ENCODE measurements around the gene BCL3. TPM values are rescaled to one million over a fixed set of nuclear protein-coding genes. Genes with fewer than 3 reads are reported as not detected.

Gene BCL3
- total and polyA plus RNA-seq, 10 of the 15 experiments (the other 5 are each of a cell fraction or from before 2014, with no cell fraction given) = 0.55 to 22.7 (median 3.6) TPM

GRCh38 chr19:44756089-44756562, 7.6 kb downstream of the BCL3 start:
- H3K27me3 ChIP-seq (replicated peaks in 1 of 2; ENCODE audit: control insufficient read depth in 2 of 2, insufficient read depth in 2 of 2, low read length in 1 of 2) = no peaks in the 10 kb centered on the region
- TF ChIP-seq SRF (IDR thresholded peaks at IDR 0.05; ENCODE audit: low read depth in 2 of 2, low read length in 2 of 2) (no peak), ZBTB33 (IDR thresholded peaks at IDR 0.05) (no peak), GABPA (IDR thresholded peaks at IDR 0.05; ENCODE audit: low read depth) (no peak), FOS (IDR thresholded peaks at IDR 0.05; ENCODE audit: borderline replicate concordance, extremely low read depth, insufficient read length) (no peak), FOXK2 (IDR thresholded peaks at IDR 0.05) (no peak), ZBED1 (IDR thresholded peaks at IDR 0.05; ENCODE audit: borderline replicate concordance) (no peak), EED (IDR thresholded peaks at IDR 0.05; ENCODE audit: low read depth) (no peak), RELB (IDR thresholded peaks at IDR 0.05; ENCODE audit: low read depth) (no peak), PKNOX1 (IDR thresholded peaks at IDR 0.05) (no peak), SP1 (IDR thresholded peaks at IDR 0.05; ENCODE audit: low read depth, low read length) (no peak), MXI1 (IDR thresholded peaks at IDR 0.05; ENCODE audit: low read depth, low read length) (no peak)
- TF ChIP-seq, protein P1, sequence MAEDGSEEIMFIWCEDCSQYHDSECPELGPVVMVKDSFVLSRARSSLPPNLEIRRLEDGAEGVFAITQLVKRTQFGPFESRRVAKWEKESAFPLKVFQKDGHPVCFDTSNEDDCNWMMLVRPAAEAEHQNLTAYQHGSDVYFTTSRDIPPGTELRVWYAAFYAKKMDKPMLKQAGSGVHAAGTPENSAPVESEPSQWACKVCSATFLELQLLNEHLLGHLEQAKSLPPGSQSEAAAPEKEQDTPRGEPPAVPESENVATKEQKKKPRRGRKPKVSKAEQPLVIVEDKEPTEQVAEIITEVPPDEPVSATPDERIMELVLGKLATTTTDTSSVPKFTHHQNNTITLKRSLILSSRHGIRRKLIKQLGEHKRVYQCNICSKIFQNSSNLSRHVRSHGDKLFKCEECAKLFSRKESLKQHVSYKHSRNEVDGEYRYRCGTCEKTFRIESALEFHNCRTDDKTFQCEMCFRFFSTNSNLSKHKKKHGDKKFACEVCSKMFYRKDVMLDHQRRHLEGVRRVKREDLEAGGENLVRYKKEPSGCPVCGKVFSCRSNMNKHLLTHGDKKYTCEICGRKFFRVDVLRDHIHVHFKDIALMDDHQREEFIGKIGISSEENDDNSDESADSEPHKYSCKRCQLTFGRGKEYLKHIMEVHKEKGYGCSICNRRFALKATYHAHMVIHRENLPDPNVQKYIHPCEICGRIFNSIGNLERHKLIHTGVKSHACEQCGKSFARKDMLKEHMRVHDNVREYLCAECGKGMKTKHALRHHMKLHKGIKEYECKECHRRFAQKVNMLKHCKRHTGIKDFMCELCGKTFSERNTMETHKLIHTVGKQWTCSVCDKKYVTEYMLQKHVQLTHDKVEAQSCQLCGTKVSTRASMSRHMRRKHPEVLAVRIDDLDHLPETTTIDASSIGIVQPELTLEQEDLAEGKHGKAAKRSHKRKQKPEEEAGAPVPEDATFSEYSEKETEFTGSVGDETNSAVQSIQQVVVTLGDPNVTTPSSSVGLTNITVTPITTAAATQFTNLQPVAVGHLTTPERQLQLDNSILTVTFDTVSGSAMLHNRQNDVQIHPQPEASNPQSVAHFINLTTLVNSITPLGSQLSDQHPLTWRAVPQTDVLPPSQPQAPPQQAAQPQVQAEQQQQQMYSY (CRISPR knock-in tag; IDR thresholded peaks at IDR 0.05) = no peak
- TF ChIP-seq, protein P2, sequence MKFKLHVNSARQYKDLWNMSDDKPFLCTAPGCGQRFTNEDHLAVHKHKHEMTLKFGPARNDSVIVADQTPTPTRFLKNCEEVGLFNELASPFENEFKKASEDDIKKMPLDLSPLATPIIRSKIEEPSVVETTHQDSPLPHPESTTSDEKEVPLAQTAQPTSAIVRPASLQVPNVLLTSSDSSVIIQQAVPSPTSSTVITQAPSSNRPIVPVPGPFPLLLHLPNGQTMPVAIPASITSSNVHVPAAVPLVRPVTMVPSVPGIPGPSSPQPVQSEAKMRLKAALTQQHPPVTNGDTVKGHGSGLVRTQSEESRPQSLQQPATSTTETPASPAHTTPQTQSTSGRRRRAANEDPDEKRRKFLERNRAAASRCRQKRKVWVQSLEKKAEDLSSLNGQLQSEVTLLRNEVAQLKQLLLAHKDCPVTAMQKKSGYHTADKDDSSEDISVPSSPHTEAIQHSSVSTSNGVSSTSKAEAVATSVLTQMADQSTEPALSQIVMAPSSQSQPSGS (IDR thresholded peaks at IDR 0.05; ENCODE audit: low read length) = no peak
- H4K20me1 ChIP-seq (ENCODE audit: control insufficient read depth, insufficient read depth) = no peaks in the 10 kb centered on the region
- FAIRE-seq = no peak
- H3K27ac ChIP-seq (ENCODE audit: control insufficient read depth, insufficient read depth) = no peak overlapping the region
- peaks cover 29% of the 10 kb centered on the region for H3K79me2 ChIP-seq (ENCODE audit: control insufficient read depth, insufficient read depth, low read length)
- BruUV-seq (replicated peaks) = no TSS peak
- SMC1A ChIA-PET (ENCODE audit: uncharacterized antibody, unreplicated experiment) = interaction anchor here (2.8 to 7.7 kb wide), 2 partner anchors 12 to 31 kb away, joined by 12 to 115 read pairs; no protein-coding TSS in a partner anchor
- no peak for DNase-seq (ENCODE audit: low read depth, low spot score)
- no peak for ATAC-seq
- H2AFZ ChIP-seq (ENCODE audit: control insufficient read depth, low read depth, low read length) = no peak overlapping the region
- in situ Hi-C loops (cut with MboI) (no loop called here), intact Hi-C loops (cut with micrococcal nuclease; ENCODE audit: unreplicated experiment) (no loop called here)
- H3K4me3 ChIP-seq = no peak overlapping the region
- POLR2A ChIA-PET = no interaction called here
- CTCF ChIA-PET = interaction anchor here (1.7 to 7.7 kb wide), 2 partner anchors 14 to 32 kb away, joined by 11 to 109 read pairs; no protein-coding TSS in a partner anchor
- H3K9me3 ChIP-seq (replicated peaks; ENCODE audit: control insufficient read depth, insufficient read depth, low read length) = no peaks in the 10 kb centered on the region
- RAD21 ChIA-PET (ENCODE audit: unreplicated experiment) = interaction anchor here (1.3 kb wide), 1 partner anchor 32 kb away, joined by 12 read pairs; no protein-coding TSS in a partner anchor
- 94% methylated on average over 3 of the region's 7 CpGs for WGBS (ENCODE audit: insufficient coverage, insufficient replicate concordance, low lambda C conversion rate, missing lambda C conversion rate)
- H3K4me1 ChIP-seq (ENCODE audit: control insufficient read depth, insufficient read depth, low read length) = peaks cover 19% of the 10 kb centered on the region
- no peak overlapping the region for H3K9ac ChIP-seq (ENCODE audit: control insufficient read depth, insufficient read depth, low read length)
- peaks cover 3 to 11% of the 10 kb centered on the region in 2 experiments; a peak in 3 of 4 replicates for H3K36me3 ChIP-seq (ENCODE audit: control insufficient read depth in 2 of 2, insufficient read depth in 2 of 2, low read length in 1 of 2)
- no peak overlapping the region for H3K4me2 ChIP-seq (ENCODE audit: control insufficient read depth, insufficient read depth)
